IPS-18c (cell line): ENCODE results near the gene MPPED1.

Experiments used
- H3K4me3 ChIP-seq: 2 replicates; pipeline ENCODE4 v1.7.0; 2013; ENCODE audit warnings: low read depth, mild to moderate bottlenecking, low read length, moderate library complexity; ENCODE audit not compliant: insufficient read depth
- H3K9me3 ChIP-seq: one replicate; pipeline ENCODE4 v1.6.1; 2013; ENCODE audit warnings: mild to moderate bottlenecking, low read length, moderate library complexity; ENCODE audit not compliant: control insufficient read depth, insufficient read depth

The MPPED1 gene

DNA sequence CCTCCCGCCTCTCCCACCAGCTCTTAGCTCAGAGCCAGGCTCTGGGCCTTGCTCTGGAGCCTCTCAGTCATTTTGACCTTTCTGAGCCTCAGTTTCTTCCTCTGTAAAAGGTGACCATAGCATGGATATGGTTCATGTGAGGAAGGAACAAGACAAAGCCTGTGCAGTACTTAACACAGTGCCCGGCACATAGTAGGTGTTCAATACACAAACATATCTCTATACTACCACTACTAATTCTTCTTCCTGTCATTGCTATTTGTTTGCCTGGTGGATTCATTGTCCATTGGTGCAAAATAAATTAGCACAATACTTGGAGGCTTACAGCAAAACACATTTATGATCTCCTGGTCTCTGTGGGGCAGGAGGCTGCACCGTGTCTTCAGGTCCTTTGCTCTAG lies 21.6 kb upstream of the MPPED1 start:
- H3K4me3 ChIP-seq: no peak overlapping the region

DNA sequence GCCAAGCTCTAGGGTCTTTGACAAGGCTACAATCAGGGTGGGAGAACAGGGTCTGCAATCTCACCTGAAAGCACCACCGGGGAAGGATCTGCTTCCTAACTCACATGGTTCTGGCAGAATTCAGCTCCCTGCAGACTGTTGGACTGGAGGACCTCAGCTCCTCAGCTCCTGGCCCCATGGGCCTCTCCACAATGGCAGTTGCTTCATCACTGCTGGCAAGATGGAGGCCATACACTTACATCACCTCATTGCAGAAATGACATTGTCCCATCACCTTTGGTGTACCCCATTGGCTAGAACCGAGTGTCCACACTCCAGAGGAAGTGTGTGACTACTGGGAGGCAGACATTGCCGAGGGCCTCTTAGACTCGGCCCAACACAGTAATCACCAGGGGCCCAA lies 20.9 kb upstream of the MPPED1 start:
- Histone ChIP-seq H3K9me3 (no peaks in the 10 kb centered on the region), H3K4me3 (no peak overlapping the region)

More for the DNA sequence above, 21.6 kb upstream of the MPPED1 start:
- H3K9me3 ChIP-seq: no peaks in the 10 kb centered on the region

DNA sequence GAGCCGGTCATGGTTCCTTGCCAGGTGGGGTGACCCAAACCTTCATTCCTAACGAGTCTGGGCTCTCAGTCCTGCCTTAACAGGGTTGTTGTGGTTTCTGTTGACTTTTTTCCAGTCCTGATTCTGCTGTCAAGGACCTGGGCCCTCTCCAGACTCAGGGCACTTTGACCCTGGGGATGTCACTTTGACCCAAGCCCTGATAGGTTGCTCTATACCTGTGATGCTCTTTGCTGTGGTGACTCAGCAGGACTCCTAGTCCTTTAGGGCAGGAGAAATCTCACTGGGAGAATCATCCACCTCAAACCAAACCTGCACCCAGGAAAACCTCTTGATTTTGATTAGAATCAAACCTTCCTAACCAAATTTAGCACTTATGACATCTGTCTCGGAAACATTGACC lies 20.5 kb upstream of the MPPED1 start:
- Histone ChIP-seq H3K9me3 (no peaks in the 10 kb centered on the region), H3K4me3 (no peak overlapping the region)

DNA sequence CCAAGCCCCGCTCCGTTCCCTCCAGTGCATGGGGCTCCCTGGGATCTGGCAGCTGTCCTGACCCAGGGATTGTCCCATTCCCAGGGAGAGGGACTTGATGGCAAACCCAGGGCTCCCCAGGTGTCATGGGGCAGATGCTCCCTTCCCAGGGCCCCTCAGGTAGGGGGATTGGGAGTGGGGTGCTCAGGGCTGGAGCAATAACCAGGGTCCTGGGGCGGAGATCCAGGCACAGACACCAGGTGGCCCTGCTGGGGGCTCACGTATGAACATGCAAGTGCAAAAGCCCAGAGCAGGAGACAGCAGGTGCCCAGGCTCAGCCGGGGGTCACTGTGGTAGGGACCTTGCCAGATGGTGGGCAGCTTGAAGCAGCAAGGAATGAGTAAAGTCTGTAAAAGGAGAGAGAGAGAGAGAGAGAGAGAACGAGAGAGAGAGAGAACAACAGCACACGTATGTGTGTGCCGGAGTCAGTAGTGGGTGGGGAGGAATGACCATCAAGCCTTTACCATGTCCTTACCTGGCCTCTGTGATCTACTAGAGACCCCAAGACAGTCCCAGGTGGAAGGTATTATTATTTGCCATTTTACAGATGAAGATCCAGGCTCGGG lies 19.3 kb upstream of the MPPED1 start:
- no peak overlapping the region for H3K4me3 ChIP-seq
- no peaks in the 10 kb centered on the region for H3K9me3 ChIP-seq

DNA sequence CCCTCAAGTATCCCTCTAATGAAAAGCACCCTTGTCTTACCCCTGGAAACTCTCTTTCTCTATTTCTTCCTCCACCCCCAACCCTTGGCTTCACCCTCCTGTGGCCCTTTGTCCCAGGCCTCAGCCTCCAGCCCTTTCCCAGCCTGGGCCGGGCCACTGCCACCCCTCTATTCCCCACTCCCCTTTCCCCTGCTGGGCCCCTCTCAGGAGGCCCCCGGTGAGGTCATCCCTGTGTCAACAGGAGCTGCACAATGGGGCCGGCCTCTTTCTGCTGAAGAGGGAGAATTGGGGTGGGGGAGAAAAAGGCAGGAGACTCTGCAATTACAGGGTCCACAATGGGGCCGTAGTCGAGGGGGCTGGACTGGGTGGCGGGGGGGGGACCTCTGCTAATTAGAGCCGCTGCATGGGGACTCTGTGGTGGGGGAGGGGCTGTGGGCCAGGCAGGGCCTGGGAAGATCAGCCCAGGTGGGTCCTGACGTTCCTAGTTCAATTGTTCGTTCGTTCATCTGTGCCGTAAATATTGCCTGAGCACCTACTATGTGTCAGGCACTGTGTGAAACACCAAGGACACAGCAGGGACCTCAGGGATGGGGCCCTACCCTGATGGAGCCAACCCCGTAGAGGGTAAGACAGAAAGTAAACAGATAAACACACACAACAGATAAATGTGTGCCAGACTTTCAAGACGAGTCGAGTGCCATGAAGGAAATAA lies 18.5 kb upstream of the MPPED1 start:
- Histone ChIP-seq H3K4me3 (no peak overlapping the region; the same call in 1 of the 2 replicates), H3K9me3 (no peaks in the 10 kb centered on the region)

DNA sequence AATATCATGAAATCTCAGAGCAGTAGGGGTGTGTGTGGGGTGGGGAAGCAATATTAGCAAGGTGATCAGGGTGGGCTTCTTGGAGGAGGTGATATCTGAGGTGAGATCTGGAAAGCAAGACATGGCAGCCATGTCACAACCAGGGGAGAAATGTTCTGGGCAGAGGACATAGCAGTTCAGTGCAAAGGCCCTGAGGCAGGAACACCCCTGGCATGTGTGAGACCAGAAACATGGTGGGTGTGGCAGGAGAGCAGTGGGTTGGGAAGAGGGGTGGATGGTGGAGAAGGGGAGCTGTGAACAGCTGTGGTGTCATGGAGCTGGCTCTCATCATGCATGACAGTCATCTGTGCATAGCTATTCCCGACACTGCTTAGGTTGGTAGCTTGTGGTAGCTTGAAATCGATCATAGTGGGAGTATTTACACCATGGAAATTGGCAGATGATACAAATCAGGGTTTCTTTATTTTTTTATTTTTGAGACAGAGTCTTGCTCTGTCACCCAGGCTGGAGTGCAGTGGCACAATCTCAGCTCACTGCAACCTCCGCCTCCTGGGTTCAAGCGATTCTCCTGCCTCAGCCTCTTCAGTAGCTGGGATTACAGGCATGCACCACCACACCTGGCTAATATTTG lies 17.9 kb upstream of the MPPED1 start:
- Histone ChIP-seq H3K9me3 (no peaks in the 10 kb centered on the region), H3K4me3 (no peak overlapping the region)

DNA sequence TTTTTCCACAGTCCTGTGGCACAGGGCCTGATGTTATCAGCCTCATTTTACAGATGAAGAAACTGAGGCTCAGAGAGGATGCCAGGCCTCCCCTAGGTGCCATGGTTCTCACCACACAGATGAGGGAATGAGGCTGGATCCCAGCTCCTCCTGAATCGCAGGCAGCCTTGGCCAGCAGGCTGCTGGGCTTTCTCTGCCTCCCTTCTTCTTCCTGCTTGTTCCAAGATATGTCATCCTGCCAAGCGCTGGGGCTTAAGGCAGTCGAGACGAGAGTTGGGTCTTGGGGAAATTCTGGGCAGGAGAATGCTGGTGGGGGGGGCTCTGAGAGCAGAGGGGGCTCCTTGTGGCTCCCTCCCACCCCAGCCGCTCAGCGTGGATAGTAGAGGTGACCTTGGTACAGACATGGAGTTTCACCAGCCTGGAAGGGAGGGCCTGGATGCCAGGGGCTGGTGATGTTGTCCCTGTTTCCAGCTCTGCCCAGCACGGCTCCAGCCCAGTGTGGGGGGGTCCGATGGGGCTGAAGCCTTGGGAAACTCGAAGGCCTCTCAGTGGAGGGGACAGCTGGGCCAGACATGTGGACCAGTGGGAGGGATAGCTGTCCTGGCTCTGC lies 16.6 kb upstream of the MPPED1 start:
- no peaks in the 10 kb centered on the region for H3K9me3 ChIP-seq

DNA sequence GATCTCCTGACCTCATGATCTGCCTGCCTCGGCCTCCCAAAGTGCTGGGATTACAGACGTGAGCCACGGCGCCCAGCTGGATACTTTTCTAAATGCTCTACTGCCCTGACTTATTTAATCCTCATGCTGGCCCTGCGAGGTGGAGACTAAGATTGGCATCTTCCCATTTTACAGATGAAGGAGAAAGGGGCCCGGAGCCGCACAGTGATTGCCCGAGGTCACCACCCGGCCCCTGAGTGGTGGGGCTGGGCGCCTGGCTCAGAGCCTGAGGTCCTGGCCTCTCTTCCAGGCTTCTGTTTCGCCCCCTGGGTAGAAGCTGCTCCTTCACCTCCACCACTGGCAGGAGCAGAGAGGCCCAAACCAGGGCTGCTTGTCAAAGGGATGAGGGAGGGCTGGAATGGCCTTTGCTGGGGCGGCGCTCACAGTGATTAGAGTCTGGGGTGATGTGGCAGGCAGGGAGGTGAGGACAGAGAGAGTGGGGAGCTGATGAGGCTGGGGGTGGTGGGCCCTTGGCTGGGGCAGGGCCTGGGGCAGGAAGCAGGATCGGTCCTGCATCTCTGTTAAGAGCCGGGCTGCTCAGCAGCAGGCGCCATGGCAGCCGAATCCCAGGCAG lies 15.4 kb upstream of the MPPED1 start:
- Histone ChIP-seq H3K9me3 (no peaks in the 10 kb centered on the region), H3K4me3 (no peak overlapping the region)

More for the DNA sequence above, 16.6 kb upstream of the MPPED1 start:
- no peak overlapping the region for H3K4me3 ChIP-seq

DNA sequence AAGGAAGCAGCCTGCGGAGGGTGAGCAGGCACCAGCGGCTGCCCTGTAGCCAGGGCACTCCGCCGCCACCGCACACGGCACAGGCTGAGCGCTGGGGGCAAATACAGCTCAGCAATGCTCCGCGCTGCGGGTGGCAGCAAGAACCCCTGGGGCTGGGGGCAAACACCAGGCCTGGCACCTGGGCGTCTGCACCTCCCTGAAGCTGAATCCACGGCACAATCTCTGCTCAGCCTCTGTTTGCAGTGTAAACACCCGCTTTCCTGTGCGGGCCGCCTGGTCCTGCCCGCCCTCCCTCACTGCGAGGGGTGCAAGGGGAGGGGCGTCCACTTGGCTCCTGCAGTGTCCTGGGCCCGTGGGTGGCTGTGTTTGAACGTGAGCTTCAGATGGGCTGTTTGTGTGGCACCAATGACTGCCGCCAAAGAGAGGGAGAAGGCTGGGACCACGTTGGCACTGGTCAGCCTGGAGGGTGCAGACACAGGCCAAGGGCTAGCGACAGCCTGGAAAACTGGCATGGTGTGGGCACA lies 14.8 kb upstream of the MPPED1 start:
- Histone ChIP-seq H3K4me3 (no peak overlapping the region), H3K9me3 (no peaks in the 10 kb centered on the region)

DNA sequence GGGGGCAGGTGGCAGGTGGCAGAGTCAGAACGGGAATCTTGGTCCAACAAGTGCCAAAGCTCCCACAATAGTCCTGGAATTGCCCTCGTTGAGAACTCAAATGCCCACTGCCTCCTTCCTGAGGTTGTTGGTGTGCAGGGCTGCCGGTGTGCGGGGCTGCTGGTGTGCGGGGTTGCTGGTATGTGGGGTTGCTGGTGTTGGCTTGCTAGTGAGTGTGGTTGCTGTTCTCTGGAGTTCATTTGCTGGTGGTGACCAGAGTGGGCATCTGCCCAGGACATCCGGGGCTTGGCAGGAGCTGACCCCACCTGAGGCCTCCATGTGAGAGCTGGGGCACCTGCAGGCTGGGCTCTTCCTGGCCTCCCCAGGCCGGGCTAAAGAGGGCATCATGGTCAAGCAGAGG lies 14.0 kb upstream of the MPPED1 start:
- no peaks in the 10 kb centered on the region for H3K9me3 ChIP-seq
- no peak overlapping the region for H3K4me3 ChIP-seq

DNA sequence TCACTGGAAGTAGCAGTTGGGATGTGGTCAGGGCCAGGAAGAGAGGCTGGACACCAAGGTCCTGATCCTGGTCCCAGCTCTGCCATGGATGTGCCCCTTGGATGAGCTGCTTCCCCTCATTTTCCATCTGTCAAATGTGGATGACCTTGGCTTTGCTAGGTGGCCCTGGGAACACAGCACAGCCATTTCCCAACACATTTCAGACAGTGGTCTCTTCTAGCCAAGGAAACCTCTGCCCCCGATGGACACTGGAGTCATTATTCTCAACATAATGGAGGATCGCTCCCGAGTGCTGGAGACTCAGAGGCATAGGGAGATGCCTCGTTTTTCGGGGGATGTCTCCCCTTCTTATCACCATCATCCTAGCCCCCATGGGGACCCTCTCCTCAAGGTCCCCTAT lies 13.6 kb upstream of the MPPED1 start:
- no peaks in the 10 kb centered on the region for H3K9me3 ChIP-seq
- no peak overlapping the region for H3K4me3 ChIP-seq

DNA sequence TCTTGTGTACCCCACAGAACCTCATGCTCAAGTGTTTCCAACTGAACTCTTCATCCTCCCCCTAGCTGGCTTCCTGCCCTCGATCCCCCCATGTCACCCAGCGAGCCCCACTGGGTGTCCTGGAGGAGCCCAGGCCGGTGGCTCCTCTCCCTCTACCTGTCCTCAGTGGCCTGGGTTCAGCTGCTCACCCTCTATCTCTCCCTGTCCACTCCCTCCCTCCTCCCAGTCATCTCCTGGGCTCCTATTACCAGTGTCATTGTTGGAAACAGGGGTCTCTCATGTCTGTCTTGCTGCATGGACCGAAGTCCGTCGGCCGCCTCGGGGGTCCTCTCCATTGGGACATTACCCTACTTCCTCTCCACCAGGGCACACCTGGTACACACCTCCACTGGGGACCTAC lies 12.9 kb upstream of the MPPED1 start:
- Histone ChIP-seq H3K4me3 (no peak overlapping the region), H3K9me3 (no peaks in the 10 kb centered on the region)

DNA sequence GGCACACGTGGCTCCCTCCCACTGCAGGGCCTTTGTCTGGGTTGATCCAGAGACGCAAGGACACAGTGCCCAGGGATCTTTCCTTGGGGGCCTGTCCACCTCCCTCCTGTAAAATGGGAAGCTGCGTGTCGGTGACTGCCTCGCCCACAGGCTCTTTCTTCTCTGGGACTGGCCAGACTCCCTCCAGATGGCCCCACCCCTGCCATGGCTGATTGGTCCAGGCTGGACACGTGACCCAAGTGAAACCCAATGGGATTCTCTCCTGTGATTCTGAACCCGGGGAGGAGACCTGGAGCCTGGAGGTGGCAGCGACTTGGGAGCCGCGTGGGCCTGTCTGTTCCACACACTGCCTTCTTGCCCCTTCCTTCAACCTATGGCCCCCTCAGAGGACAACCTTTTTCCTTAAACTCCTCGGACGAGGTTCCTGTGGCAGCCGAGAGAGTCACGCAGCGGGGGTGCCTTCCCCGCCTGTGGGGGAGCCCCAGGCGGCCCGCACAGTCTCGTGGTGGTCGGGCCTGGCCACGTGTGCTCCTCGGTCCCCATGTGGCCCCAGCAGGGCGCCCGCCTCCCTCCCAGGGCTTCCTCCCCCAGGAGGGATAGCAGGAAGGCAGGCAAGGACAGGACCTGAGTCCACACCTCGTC lies 12.4 kb upstream of the MPPED1 start:
- H3K4me3 ChIP-seq: no peak overlapping the region
- no peaks in the 10 kb centered on the region for H3K9me3 ChIP-seq

DNA sequence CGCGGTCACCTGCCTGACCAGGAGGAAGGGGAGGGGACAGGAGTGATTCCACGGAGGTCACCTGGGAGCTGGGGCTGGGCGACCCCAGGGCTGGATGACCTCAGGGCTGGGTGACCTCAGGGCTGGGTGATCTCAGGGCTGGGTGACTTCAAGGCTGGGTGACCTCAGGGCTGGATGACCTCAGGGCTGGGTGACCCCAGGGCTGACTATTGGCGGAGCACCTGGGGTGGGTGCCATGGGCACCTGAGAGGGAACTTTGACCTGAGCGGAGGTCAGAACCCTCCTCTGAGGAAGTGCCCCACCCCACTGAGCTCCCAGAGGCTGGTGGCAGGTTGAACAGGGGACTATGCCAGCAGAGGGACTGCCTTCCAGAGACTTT lies 11.8 kb upstream of the MPPED1 start:
- H3K4me3 ChIP-seq: no peak overlapping the region
- no peaks in the 10 kb centered on the region for H3K9me3 ChIP-seq

DNA sequence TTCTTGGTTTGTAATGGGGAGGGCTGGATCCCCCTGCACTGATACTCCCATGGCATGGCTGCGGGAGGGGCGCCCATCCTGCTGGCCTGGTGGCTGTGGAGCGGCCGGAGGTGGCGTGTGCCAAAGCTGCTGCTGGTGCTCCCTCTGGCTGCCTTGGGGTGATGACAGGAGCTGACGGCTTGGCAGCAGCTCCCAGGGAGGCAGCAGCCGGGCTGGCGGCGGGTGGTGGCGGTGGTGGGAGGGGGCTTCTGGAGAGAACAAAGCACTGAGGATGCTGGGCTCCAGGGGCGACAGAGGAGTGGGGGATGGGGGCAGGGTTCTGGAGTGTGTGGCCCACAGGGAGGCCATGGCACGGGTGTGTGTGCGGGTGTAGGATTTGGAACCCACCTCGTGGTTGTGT lies 11.4 kb upstream of the MPPED1 start:
- Histone ChIP-seq H3K9me3 (no peaks in the 10 kb centered on the region), H3K4me3 (no peak overlapping the region)

DNA sequence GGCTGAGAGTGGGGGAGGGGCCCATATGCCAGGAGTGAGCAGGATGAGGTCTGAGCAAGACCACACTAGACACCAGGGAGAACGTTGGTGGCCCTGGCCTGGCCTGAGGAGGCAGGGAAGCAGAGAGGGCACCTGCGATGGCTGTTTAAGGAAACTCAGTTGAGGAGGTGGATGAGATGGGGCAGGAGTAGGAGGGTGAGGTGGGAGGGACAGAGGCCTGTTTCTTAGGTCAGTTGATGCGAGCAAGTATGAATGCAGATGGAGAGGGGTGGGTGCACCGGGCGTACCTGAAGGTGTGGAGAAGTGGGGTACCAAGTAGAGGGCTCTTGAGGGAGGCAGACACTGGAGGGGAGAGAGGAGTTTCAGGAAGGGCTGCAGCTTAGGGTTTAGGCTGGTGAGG lies 10.6 kb upstream of the MPPED1 start:
- no peaks in the 10 kb centered on the region for H3K9me3 ChIP-seq
- no peak overlapping the region for H3K4me3 ChIP-seq

DNA sequence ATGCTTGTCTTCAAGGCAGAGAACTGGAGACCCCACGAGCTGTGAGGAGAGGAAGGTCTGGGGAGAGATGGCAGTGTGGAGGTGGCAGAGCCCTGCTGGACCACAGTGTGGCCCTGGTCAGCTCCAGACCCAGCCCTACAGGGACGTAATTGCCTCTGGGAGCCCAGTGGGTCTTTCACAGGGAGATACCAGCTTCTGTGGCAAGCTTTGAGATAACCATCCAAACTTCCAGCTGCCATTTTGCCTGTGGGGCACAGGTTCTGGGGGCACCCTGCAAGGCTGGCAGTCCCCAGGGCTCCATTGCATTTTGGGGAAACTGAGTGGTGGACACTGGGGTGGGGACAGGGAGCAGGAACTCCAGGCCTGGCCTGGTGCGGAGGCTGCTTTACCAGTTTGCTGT lies 10.2 kb upstream of the MPPED1 start:
- H3K4me3 ChIP-seq: no peak overlapping the region

More for the DNA sequence above, 10.2 kb upstream of the MPPED1 start:
- no peaks in the 10 kb centered on the region for H3K9me3 ChIP-seq
